PC-3 (cell line): ENCODE data around the gene ALOX12B. TPM values are rescaled to one million over a fixed set of nuclear protein-coding genes. Genes with fewer than 3 reads are reported as not detected.

Experiments
- ATAC-seq: fragments of 200-7000 bp; cut with Tn5 transposase; 2 replicates; pipeline ENCODE4 v1.9.1; 2020; ENCODE audit warnings: mild to moderate bottlenecking, moderate library complexity
- BruUV-seq: library from RNA; stranded (reverse); fragments of 400-500 nt; replicated peaks from 2 replicates; lab custom pipeline; 2021; lab: Mats Ljungman, UMichigan
- CTCF ChIA-PET: fragments of 300-600 bp; sonication (Branson Sonifier 250); formaldehyde crosslinking; loops from one replicate; lab custom pipeline; 2022; ENCODE audit warnings: antibody characterized with exemption; lab: Charles Lee
- POLR2A ChIA-PET: fragments of 300-600 bp; sonication (Branson Sonifier 250); formaldehyde crosslinking; loops from one replicate; lab custom pipeline; 2022; ENCODE audit warnings: antibody characterized with exemption; ENCODE audit not compliant: unreplicated experiment; lab: Charles Lee
- DNase-seq: peaks from one replicate; pipeline ENCODE4 v3.0.0-alpha.2; 2015
- H2AFZ ChIP-seq: fragments of 300-600 bp; sonication (generic); 2 replicates; pipeline ENCODE4 v1.6.0; 2016; ENCODE audit warnings: antibody characterized with exemption, low read length
- H3F3A ChIP-seq: fragments of 300-600 bp; sonication (generic); one replicate; pipeline ENCODE4 v1.6.0; 2017; ENCODE audit warnings: antibody characterized with exemption, low read length, control low read depth, mild to moderate bottlenecking; ENCODE audit not compliant: unreplicated experiment
- H3K27ac ChIP-seq: fragments of 300-600 bp; sonication (generic); 2 replicates; pipeline ENCODE4 v1.5.1; 2016; ENCODE audit warnings: mild to moderate bottlenecking, low read length
- H3K27me3 ChIP-seq: fragments of 300-600 bp; sonication (generic); 2 replicates; pipeline ENCODE4 v1.6.1; 2016; ENCODE audit warnings: low read length, mixed read lengths
- H3K36me3 ChIP-seq: fragments of 300-600 bp; sonication (generic); 2 replicates; pipeline ENCODE4 v1.6.1; 2016; ENCODE audit warnings: low read depth, mixed run types, low read length, mixed read lengths
- H3K4me1 ChIP-seq: fragments of 300-600 bp; sonication (generic); 2 replicates; pipeline ENCODE4 v1.5.1; 2016; ENCODE audit warnings: low read length; ENCODE audit not compliant: insufficient read depth
- H3K4me2 ChIP-seq: fragments of 300-600 bp; sonication (generic); 2 replicates; pipeline ENCODE4 v1.6.0; 2016; ENCODE audit warnings: low read length
- H3K4me3 ChIP-seq: fragments of 300-600 bp; sonication (generic); 2 replicates; pipeline ENCODE4 v1.5.1; 2016; ENCODE audit warnings: mild to moderate bottlenecking, low read length, mixed read lengths
- H3K79me2 ChIP-seq: fragments of 300-600 bp; sonication (generic); 2 replicates; pipeline ENCODE4 v1.6.1; 2017; ENCODE audit warnings: low read length, mixed read lengths
- H3K9ac ChIP-seq: fragments of 300-600 bp; sonication (generic); 2 replicates; pipeline ENCODE4 v1.6.0; 2016; ENCODE audit warnings: mild to moderate bottlenecking, low read length
- H3K9me2 ChIP-seq: fragments of 300-600 bp; sonication (generic); replicated peaks from 2 replicates; pipeline ENCODE4 v1.6.1; 2016; ENCODE audit warnings: mixed run types, low read length, mixed read lengths
- H3K9me3 ChIP-seq: fragments of 300-600 bp; sonication (generic); 2 replicates; pipeline ENCODE4 v1.6.1; 2016; ENCODE audit warnings: low read length, mixed read lengths
- H4K20me1 ChIP-seq: fragments of 300-600 bp; sonication (generic); 2 replicates; pipeline ENCODE4 v1.6.1; 2016; ENCODE audit warnings: low read length, mixed read lengths
- EZH2 ChIP-seq: fragments of 300-600 bp; sonication (generic); IDR thresholded peaks from one replicate; pipeline ENCODE4 v1.6.1; 2017; ENCODE audit warnings: antibody characterized with exemption, mild to moderate bottlenecking, low read length; ENCODE audit not compliant: unreplicated experiment
- EZH2phosphoT487 ChIP-seq: fragments of 300-600 bp; sonication (generic); IDR thresholded peaks from 2 replicates; pipeline ENCODE4 v1.6.1; 2018; ENCODE audit warnings: mild to moderate bottlenecking, antibody characterized with exemption, low read length, borderline replicate concordance
- intact Hi-C: fragments of 100-400 bp; cut with micrococcal nuclease; formaldehyde crosslinking; loops from 2 replicates; pipeline ENCODE4 v1.9.0; 2023
- total RNA-seq: library from RNA; depleted of rRNA; stranded (reverse); fragments of >200 nt; gene quantifications from 2 replicates; pipeline ENCODE4 v1.2.3, GENCODE V29; 2014
- TF ChIP-seq, protein P1 (sequence below): fragments of 300-600 bp; sonication (generic); conservative IDR thresholded peaks from 2 replicates; pipeline ENCODE4 v1.5.1; 2017; ENCODE audit warnings: antibody characterized with exemption, low read depth, mild to moderate bottlenecking, low read length

The ALOX12B gene
- total RNA-seq, 1 experiment from 2014 or later, result 0.55 TPM

DNA sequence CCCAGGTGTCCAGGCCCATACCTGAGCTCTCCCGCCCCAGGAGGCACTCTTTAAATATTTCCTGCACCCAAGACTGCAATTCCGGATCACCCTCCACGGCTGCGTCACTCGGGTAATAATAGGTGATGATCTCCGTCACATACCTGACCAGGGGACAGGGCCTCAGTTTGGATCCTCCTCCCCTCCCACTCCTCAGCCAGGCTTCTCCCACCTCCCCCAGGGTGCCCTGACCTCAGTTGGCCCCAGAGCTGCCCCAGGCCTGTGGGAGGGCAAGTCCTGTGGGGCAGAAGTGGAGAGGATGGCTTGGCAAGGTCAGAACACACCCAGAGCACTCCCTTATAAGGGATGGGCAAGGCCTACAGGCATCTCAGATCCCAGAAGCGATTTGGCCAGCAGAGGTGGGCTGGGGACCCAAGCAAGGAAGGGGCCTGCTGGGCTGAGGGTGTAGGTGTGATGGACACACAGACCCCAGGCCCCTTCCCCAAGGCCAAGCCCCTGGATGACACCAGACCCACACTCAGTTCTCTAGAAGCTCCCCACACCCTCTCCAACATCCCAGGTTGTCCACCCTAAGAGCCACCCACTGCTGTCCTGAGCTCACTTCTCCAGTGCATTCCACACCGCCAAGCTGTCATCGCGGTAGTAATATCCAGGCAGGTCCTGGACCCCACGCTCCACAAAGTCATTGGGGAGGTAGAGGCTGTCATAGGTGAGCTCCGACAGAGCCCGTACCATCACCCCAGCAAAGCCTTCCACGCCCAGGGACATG lies 11.8 kb downstream of the ALOX12B start:
- ChIA-PET POLR2A (no interaction called here), CTCF (no interaction called here)
- Histone ChIP-seq H3K27me3 (peaks cover 30% of the 10 kb centered on the region), H3K4me3 (no peak overlapping the region), H3K9me3 (no peaks in the 10 kb centered on the region), H3K9ac (no peak overlapping the region), H3K4me2 (no peak overlapping the region), H3K4me1 (peaks cover 10% of the 10 kb centered on the region; the same call in 1 of the 2 replicates), H3F3A (no peaks in the 10 kb centered on the region), H2AFZ (no peak overlapping the region), H3K79me2 (no peaks in the 10 kb centered on the region), H3K9me2 (no peaks in the 10 kb centered on the region), H3K27ac (no peak overlapping the region), H3K36me3 (no peaks in the 10 kb centered on the region), H4K20me1 (no peaks in the 10 kb centered on the region)
- ATAC-seq, result no peak
- intact Hi-C loops, result no loop called here
- no peak for DNase-seq
- BruUV-seq, result no TSS peak
- TF ChIP-seq, protein P1, sequence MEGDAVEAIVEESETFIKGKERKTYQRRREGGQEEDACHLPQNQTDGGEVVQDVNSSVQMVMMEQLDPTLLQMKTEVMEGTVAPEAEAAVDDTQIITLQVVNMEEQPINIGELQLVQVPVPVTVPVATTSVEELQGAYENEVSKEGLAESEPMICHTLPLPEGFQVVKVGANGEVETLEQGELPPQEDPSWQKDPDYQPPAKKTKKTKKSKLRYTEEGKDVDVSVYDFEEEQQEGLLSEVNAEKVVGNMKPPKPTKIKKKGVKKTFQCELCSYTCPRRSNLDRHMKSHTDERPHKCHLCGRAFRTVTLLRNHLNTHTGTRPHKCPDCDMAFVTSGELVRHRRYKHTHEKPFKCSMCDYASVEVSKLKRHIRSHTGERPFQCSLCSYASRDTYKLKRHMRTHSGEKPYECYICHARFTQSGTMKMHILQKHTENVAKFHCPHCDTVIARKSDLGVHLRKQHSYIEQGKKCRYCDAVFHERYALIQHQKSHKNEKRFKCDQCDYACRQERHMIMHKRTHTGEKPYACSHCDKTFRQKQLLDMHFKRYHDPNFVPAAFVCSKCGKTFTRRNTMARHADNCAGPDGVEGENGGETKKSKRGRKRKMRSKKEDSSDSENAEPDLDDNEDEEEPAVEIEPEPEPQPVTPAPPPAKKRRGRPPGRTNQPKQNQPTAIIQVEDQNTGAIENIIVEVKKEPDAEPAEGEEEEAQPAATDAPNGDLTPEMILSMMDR, result no peak
- TF ChIP-seq EZH2 (no peak), EZH2phosphoT487 (no peak)

DNA sequence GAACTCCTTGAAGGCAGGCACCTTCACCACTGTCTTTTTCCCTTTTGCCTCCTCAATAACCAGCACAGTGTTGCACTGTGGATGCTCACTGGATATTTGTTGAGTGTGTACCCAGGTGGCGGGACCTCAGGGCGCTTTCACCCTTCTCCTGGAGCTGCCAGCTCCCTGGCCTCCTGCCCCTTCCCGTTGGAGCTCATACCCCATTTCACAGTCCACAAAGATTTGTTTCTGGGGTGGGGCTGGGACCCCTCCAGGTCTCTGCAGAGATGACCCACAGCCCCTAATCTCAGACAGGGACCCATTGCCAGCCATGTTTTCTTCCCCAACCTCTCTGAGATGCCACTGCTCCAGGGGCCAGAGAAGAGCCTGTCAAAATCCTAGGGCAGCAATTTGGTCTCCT lies 12.4 kb downstream of the ALOX12B start:
- intact Hi-C loops, result no loop called here
- no peak for ATAC-seq
- H3K27me3 ChIP-seq, result peaks cover 30% of the 10 kb centered on the region
- POLR2A ChIA-PET, result no interaction called here
- H3K9ac ChIP-seq, result no peak overlapping the region
- H3K27ac ChIP-seq, result no peak overlapping the region
- TF ChIP-seq EZH2phosphoT487 (no peak), EZH2 (no peak)
- TF ChIP-seq, protein P1, result no peak
- no peak overlapping the region for H3K4me2 ChIP-seq
- H3K9me2 ChIP-seq, result no peaks in the 10 kb centered on the region
- BruUV-seq, result no TSS peak
- H3K4me1 ChIP-seq, result peaks cover 5% of the 10 kb centered on the region; the same call in 1 of the 2 replicates
- H3K36me3 ChIP-seq, result no peaks in the 10 kb centered on the region
- H3K9me3 ChIP-seq, result no peaks in the 10 kb centered on the region
- DNase-seq, result no peak
- no peaks in the 10 kb centered on the region for H3F3A ChIP-seq
- no peak overlapping the region for H3K4me3 ChIP-seq
- H4K20me1 ChIP-seq, result no peaks in the 10 kb centered on the region
- CTCF ChIA-PET, result interaction anchor here (1.9 to 2.0 kb wide), 2 partner anchors 12 to 15 kb away, joined by 4 to 12 read pairs; no protein-coding TSS in a partner anchor
- no peak overlapping the region for H2AFZ ChIP-seq
- no peaks in the 10 kb centered on the region for H3K79me2 ChIP-seq

DNA sequence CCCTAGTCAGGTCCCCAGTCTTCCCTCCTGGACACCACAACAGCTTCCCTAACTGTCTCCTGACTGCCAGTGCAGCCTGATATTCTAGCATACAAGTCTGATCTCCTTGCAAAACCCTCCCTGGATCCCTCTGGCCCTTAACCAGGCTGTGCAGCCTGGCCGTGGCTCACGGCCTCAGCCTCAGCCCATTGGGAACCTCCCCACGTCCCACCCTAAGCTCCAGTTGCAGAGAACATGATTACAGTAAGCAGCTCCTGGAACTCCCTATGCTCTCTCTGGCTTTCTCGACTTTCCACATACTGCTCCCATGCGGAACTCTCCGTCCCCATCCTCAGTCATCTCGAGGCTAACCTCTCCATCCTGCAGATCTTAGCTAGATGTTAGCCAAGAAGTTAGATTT lies 13.0 kb downstream of the ALOX12B start:
- no peak overlapping the region for H2AFZ ChIP-seq
- POLR2A ChIA-PET, result no interaction called here
- CTCF ChIA-PET, result interaction anchor here (0.7 to 2.0 kb wide), 4 partner anchors 12 to 264 kb away, joined by 4 to 12 read pairs (median 7); no protein-coding TSS in a partner anchor

More for the DNA sequence above, 13.0 kb downstream of the ALOX12B start:
- TF ChIP-seq, protein P1, result no peak
- TF ChIP-seq EZH2, result no peak
- no peak for TF ChIP-seq EZH2phosphoT487
- H3K27ac ChIP-seq, result no peak overlapping the region
- H4K20me1 ChIP-seq, result no peaks in the 10 kb centered on the region
- H3K9me3 ChIP-seq, result no peaks in the 10 kb centered on the region
- H3K79me2 ChIP-seq, result no peaks in the 10 kb centered on the region
- peaks cover 30% of the 10 kb centered on the region for H3K27me3 ChIP-seq
- no TSS peak for BruUV-seq
- H3K9me2 ChIP-seq, result no peaks in the 10 kb centered on the region
- no peak overlapping the region for H3K9ac ChIP-seq
- intact Hi-C loops, result no loop called here
- H3K36me3 ChIP-seq, result no peaks in the 10 kb centered on the region
- no peak for DNase-seq
- H3K4me3 ChIP-seq, result no peak overlapping the region
- peaks cover 4% of the 10 kb centered on the region; the same call in 1 of the 2 replicates for H3K4me1 ChIP-seq
- no peak for ATAC-seq
- H3K4me2 ChIP-seq, result no peak overlapping the region
- H3F3A ChIP-seq, result no peaks in the 10 kb centered on the region
